H1 (cell line): Measurements from ENCODE around the gene GNA12.

ENCODE experiments used
- CHD2 ChIP-seq: IDR thresholded peaks from 2 replicates; pipeline ENCODE4 v1.6.1; 2012; ENCODE audit warnings: low read length, improper control_type of control experiment
- RAD21 ChIP-seq, 2 experiments: IDR thresholded peaks in 1 of 2; conservative IDR thresholded peaks in 1 of 2; 2 replicates each; pipeline ENCODE4 v1.6.1; 2011; ENCODE audit warnings: low read depth in 2 of 2, low read length in 2 of 2, improper control_type of control experiment in 1 of 2, inconsistent platforms in 1 of 2, mild to moderate bottlenecking in 1 of 2, moderate library complexity in 1 of 2
- SP2 ChIP-seq: IDR thresholded peaks from 2 replicates; pipeline ENCODE4 v1.6.1; 2012; ENCODE audit warnings: mild to moderate bottlenecking, low read length, inconsistent platforms
- TF ChIP-seq, protein P1 (sequence below): IDR thresholded peaks from 2 replicates; pipeline ENCODE4 v1.6.1; 2012; ENCODE audit warnings: low read length, inconsistent platforms
- TF ChIP-seq, protein P2 (sequence below), 3 experiments: IDR thresholded peaks; 1 replicate in 2 of 3; 2 replicates in 1 of 3; pipeline versions ENCODE4 v1.5.1 to v1.6.1; 2011; ENCODE audit warnings: low read length in 3 of 3, mild to moderate bottlenecking in 3 of 3, inconsistent platforms in 2 of 3, low read depth in 1 of 3, moderate library complexity in 1 of 3; ENCODE audit not compliant: insufficient read depth in 1 of 3; ENCODE audit errors: control extremely low read depth in 1 of 3

DNA sequence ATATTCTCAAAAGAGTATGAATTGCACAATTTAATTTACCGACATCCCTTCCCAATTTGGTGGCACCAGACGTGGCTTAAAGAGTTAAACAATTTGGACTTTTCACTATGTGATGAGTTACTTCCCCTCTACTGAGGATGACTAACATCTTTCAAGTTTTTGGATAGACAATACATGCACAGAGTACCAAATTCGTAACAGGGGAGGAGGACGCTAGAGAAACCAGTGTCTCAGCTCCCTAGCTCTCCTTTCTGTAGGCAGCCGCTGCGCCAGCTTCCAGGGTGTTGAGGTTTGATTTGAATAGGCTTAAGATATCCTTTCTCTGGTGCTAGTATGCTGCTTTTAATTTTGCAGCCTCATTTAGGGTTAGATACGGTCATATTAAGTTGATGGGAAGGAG, 69.2 kb downstream of the GNA12 start:
- TF ChIP-seq SP2 (no peak), RAD21 (IDR thresholded peaks at IDR 0.05 in 1 of 2, conservative IDR thresholded peaks at IDR 0.05 in 1 of 2; ENCODE audit: low read depth in 2 of 2, low read length in 2 of 2) (no peak), CHD2 (no peak)
- TF ChIP-seq, protein P1, sequence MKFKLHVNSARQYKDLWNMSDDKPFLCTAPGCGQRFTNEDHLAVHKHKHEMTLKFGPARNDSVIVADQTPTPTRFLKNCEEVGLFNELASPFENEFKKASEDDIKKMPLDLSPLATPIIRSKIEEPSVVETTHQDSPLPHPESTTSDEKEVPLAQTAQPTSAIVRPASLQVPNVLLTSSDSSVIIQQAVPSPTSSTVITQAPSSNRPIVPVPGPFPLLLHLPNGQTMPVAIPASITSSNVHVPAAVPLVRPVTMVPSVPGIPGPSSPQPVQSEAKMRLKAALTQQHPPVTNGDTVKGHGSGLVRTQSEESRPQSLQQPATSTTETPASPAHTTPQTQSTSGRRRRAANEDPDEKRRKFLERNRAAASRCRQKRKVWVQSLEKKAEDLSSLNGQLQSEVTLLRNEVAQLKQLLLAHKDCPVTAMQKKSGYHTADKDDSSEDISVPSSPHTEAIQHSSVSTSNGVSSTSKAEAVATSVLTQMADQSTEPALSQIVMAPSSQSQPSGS: no peak
- TF ChIP-seq, protein P2, sequence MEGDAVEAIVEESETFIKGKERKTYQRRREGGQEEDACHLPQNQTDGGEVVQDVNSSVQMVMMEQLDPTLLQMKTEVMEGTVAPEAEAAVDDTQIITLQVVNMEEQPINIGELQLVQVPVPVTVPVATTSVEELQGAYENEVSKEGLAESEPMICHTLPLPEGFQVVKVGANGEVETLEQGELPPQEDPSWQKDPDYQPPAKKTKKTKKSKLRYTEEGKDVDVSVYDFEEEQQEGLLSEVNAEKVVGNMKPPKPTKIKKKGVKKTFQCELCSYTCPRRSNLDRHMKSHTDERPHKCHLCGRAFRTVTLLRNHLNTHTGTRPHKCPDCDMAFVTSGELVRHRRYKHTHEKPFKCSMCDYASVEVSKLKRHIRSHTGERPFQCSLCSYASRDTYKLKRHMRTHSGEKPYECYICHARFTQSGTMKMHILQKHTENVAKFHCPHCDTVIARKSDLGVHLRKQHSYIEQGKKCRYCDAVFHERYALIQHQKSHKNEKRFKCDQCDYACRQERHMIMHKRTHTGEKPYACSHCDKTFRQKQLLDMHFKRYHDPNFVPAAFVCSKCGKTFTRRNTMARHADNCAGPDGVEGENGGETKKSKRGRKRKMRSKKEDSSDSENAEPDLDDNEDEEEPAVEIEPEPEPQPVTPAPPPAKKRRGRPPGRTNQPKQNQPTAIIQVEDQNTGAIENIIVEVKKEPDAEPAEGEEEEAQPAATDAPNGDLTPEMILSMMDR (IDR thresholded peaks at IDR 0.05; ENCODE audit: control extremely low read depth in 1 of 3, insufficient read depth in 1 of 3, low read depth in 1 of 3, low read length in 3 of 3): no peak
